Endothelial cell of umbilical vein (primary cell): Measurements from ENCODE around the gene TIRAP. TPM values are rescaled to one million over a fixed set of nuclear protein-coding genes. Genes with fewer than 3 reads are reported as not detected.

Experiments
- BruUV-seq: library from RNA; stranded (reverse); fragments of 400-500 nt; replicated peaks from 2 replicates; lab custom pipeline; 2021; lab: Mats Ljungman, UMichigan
- CTCF ChIA-PET: fragments of 300-600, 350-600 bp; sonication (Branson Sonifier 250); formaldehyde crosslinking; loops from one replicate; lab custom pipeline; 2021; ENCODE audit warnings: antibody characterized with exemption, inconsistent platforms; lab: Charles Lee
- POLR2A ChIA-PET: fragments of 300-600, 350-600 bp; sonication (Branson Sonifier 250); formaldehyde crosslinking; loops from one replicate; lab custom pipeline; 2021; ENCODE audit warnings: antibody characterized with exemption, inconsistent platforms; lab: Charles Lee
- DNase-seq: peaks from one replicate; pipeline ENCODE4 v3.0.0-alpha.2; 2011; ENCODE audit warnings: low read depth, low spot score
- FAIRE-seq: peaks from 2 replicates; lab custom pipeline; 2011; peaks lifted over from hg19 to GRCh38; lab: Jason Lieb, UNC
- H2AFZ ChIP-seq: 2 replicates; pipeline ENCODE4 v1.6.0; 2012; ENCODE audit warnings: low read depth, low read length, control low read depth, inconsistent platforms
- H3K27ac ChIP-seq: 2 replicates; pipeline ENCODE4 v1.5.1; 2011; ENCODE audit warnings: low read depth, mild to moderate bottlenecking, control low read depth, low read length, moderate library complexity; ENCODE audit not compliant: insufficient read depth
- H3K27me3 ChIP-seq, 2 experiments: 2 replicates each; pipeline versions ENCODE4 v1.6.0 to v1.6.1; 2011; ENCODE audit warnings: low read length in 2 of 2, mixed read lengths in 1 of 2; ENCODE audit not compliant: control insufficient read depth in 2 of 2, insufficient read depth in 2 of 2
- H3K36me3 ChIP-seq, 2 experiments: 2 replicates in 1 of 2; 3 replicates in 1 of 2; pipeline ENCODE4 v1.5.1; 2011; ENCODE audit warnings: low read length in 2 of 2, mild to moderate bottlenecking in 1 of 2, moderate library complexity in 1 of 2; ENCODE audit not compliant: control insufficient read depth in 2 of 2, insufficient read depth in 2 of 2; ENCODE audit errors: extremely low read depth in 1 of 2
- H3K4me1 ChIP-seq: 3 replicates; pipeline ENCODE4 v1.5.1; 2011; ENCODE audit warnings: mild to moderate bottlenecking, low read length; ENCODE audit not compliant: control insufficient read depth, insufficient read depth; ENCODE audit errors: extremely low read depth
- H3K4me2 ChIP-seq: 2 replicates; pipeline ENCODE4 v1.6.1; 2011; ENCODE audit warnings: low read length, control low read depth, mixed read lengths; ENCODE audit not compliant: insufficient read depth
- H3K4me3 ChIP-seq, 3 experiments: fragments of 200-600 bp in 1 of 3; sonication (generic), shearing (Covaris generic) in 1 of 3; replicated peaks in 1 of 3; 2 replicates each; pipeline ENCODE4 v1.5.1; 2011 to 2016; ENCODE audit warnings: control low read depth in 3 of 3, low read length in 3 of 3, mild to moderate bottlenecking in 2 of 3, inconsistent platforms in 1 of 3, low read depth in 1 of 3, moderate library complexity in 1 of 3; ENCODE audit not compliant: insufficient read depth in 1 of 3
- H3K79me2 ChIP-seq: 2 replicates; pipeline ENCODE4 v1.6.0; 2012; ENCODE audit warnings: low read length, inconsistent platforms; ENCODE audit not compliant: control insufficient read depth, insufficient read depth
- H3K9ac ChIP-seq: replicated peaks from 2 replicates; pipeline ENCODE3; 2011; ENCODE audit warnings: low read length, control low read depth; ENCODE audit not compliant: insufficient read depth; ENCODE audit errors: extremely low read depth
- H3K9me1 ChIP-seq: replicated peaks from 3 replicates; pipeline ENCODE4 v1.6.0; 2011; ENCODE audit warnings: mild to moderate bottlenecking, low read length; ENCODE audit not compliant: control insufficient read depth, insufficient read depth; ENCODE audit errors: extremely low read depth
- H3K9me3 ChIP-seq: replicated peaks from 2 replicates; pipeline ENCODE4 v1.5.1; 2012; ENCODE audit warnings: low read length, inconsistent platforms; ENCODE audit not compliant: control insufficient read depth, insufficient read depth
- H4K20me1 ChIP-seq: replicated peaks from 2 replicates; pipeline ENCODE3; 2011; ENCODE audit warnings: mild to moderate bottlenecking, low read length; ENCODE audit not compliant: control insufficient read depth, insufficient read depth; ENCODE audit errors: extremely low read depth
- JUN ChIP-seq: IDR thresholded peaks from 2 replicates; pipeline ENCODE4 v1.6.1; 2011; ENCODE audit warnings: borderline replicate concordance, low read depth; ENCODE audit not compliant: insufficient read length, insufficient read depth
- dilution Hi-C: fragments of 300-500 bp; cut with MboI; formaldehyde crosslinking; loops from one replicate; pipeline ENCODE4 v1.15.0; 2019; ENCODE audit warnings: low sequenced_read_pairs; ENCODE audit not compliant: extremely low pct_ligation_motif_present
- intact Hi-C: fragments of 100-400 bp; cut with micrococcal nuclease; formaldehyde crosslinking; loops from one replicate; pipeline ENCODE4 v1.10.0; 2022
- polyA plus RNA-seq, 4 experiments: library from polyadenylated mRNA; depleted of rRNA in 3 of 4; stranded (reverse) in 3 of 4; unstranded in 1 of 4; fragments of >200 nt; gene quantifications; 2 replicates each; pipeline versions ENCODE4 v1.2.1 to v1.2.3, GENCODE V29; 2011 to 2012; ENCODE audit warnings: missing spikeins in 1 of 4
- total RNA-seq: library from RNA; stranded (reverse); gene quantifications from 2 replicates; pipeline ENCODE4 v1.2.3, GENCODE V29; 2021
- TF ChIP-seq, protein P1 (sequence below), 2 donors: IDR thresholded peaks; 1 replicate in 1 of 2; 2 replicates in 1 of 2; pipeline ENCODE4 v1.5.1; 2011; ENCODE audit warnings: low read length in 2 of 2, mild to moderate bottlenecking in 2 of 2, moderate library complexity in 2 of 2, control low read depth in 1 of 2, inconsistent platforms in 1 of 2, low read depth in 1 of 2; ENCODE audit not compliant: insufficient read depth in 1 of 2; ENCODE audit errors: extremely low read depth in 1 of 2
- TF ChIP-seq, protein P2 (sequence below): IDR thresholded peaks from 2 replicates; pipeline ENCODE4 v1.6.1; 2011; ENCODE audit not compliant: insufficient read depth, insufficient read length

TIRAP gene
- total and polyA plus RNA-seq, 2 donors (not counting 3 experiments of a cell fraction or from before 2014, with no cell fraction given) = 9.3 to 11.0 TPM

DNA sequence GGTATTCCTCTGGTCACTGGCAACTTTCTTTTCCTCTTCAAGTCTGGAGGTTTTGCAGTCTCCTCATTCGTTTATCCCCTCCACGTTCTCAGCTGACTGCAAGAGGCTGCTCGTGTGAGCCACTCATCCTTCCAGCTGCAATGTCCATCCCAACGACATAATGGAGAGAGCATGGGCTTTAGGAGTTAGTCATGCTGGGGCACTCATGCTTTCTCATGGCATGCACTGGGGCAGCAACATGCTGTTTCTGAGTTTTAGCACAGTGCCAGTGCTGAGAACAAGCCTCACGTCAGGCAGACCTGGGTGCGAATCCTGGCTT is 28.1 kb downstream of the TIRAP start:
- intact Hi-C loops = loop anchor here (1.0 to 5.0 kb wide), 9 partner anchors 25 to 679 kb away; partner anchors contain the start of gene ST3GAL4
- no peak overlapping the region for H2AFZ ChIP-seq

More for the DNA sequence above, 28.1 kb downstream of the TIRAP start:
- Histone ChIP-seq H3K36me3 (no peaks in the 10 kb centered on the region), H3K27ac (no peak overlapping the region), H3K4me2 (no peak overlapping the region), H3K27me3 (no peaks in the 10 kb centered on the region), H4K20me1 (no peaks in the 10 kb centered on the region), H3K9ac (no peak overlapping the region), H3K4me3 (no peak overlapping the region), H3K9me3 (no peaks in the 10 kb centered on the region), H3K79me2 (no peaks in the 10 kb centered on the region), H3K9me1 (no peaks in the 10 kb centered on the region), H3K4me1 (no peaks in the 10 kb centered on the region)
- ChIA-PET POLR2A (interaction anchor here (0.9 to 1.2 kb wide), 4 partner anchors 12 to 170 kb away, joined by 3 to 4 read pairs (median 3); no protein-coding TSS in a partner anchor), CTCF (interaction anchor here (0.6 to 10.7 kb wide), 31 partner anchors 8 to 680 kb away, joined by 3 to 437 read pairs (median 7); partner anchors contain the start of gene ST3GAL4)
- BruUV-seq = no TSS peak
- no peak for TF ChIP-seq JUN
- TF ChIP-seq, protein P1, sequence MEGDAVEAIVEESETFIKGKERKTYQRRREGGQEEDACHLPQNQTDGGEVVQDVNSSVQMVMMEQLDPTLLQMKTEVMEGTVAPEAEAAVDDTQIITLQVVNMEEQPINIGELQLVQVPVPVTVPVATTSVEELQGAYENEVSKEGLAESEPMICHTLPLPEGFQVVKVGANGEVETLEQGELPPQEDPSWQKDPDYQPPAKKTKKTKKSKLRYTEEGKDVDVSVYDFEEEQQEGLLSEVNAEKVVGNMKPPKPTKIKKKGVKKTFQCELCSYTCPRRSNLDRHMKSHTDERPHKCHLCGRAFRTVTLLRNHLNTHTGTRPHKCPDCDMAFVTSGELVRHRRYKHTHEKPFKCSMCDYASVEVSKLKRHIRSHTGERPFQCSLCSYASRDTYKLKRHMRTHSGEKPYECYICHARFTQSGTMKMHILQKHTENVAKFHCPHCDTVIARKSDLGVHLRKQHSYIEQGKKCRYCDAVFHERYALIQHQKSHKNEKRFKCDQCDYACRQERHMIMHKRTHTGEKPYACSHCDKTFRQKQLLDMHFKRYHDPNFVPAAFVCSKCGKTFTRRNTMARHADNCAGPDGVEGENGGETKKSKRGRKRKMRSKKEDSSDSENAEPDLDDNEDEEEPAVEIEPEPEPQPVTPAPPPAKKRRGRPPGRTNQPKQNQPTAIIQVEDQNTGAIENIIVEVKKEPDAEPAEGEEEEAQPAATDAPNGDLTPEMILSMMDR (IDR thresholded peaks at IDR 0.05; ENCODE audit: extremely low read depth in 1 of 2, insufficient read depth in 1 of 2, low read depth in 1 of 2, low read length in 2 of 2) = no peak
- TF ChIP-seq, protein P2, sequence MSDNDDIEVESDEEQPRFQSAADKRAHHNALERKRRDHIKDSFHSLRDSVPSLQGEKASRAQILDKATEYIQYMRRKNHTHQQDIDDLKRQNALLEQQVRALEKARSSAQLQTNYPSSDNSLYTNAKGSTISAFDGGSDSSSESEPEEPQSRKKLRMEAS = no peak
- DNase-seq (no peak), FAIRE-seq (no peak)
- dilution Hi-C loops = no loop called here
